H1 (cell line): ENCODE measurements around the gene FSCN2. TPM values are rescaled to one million over a fixed set of nuclear protein-coding genes. Genes with fewer than 3 reads are reported as not detected.

ENCODE experiments used
- CTCF ChIA-PET: fragments of 300-600 bp; sonication (Branson Sonifier 250); formaldehyde crosslinking; loops from one replicate; lab custom pipeline; 2021; ENCODE audit not compliant: partially characterized antibody; lab: Charles Lee
- POLR2A ChIA-PET: fragments of 300-600 bp; sonication (Branson Sonifier 250); formaldehyde crosslinking; loops from one replicate; lab custom pipeline; 2021; ENCODE audit warnings: inconsistent platforms; ENCODE audit not compliant: partially characterized antibody; lab: Charles Lee
- DNase-seq, 2 experiments: peaks; one replicate each; pipeline versions ENCODE4 v3.0.0 to v3.0.0-alpha.2; 2010 to 2022; ENCODE audit warnings: low spot score in 2 of 2, low read depth in 1 of 2, mixed read lengths in 1 of 2
- FAIRE-seq: peaks from 2 replicates; lab custom pipeline; 2011; peaks lifted over from hg19 to GRCh38; lab: Jason Lieb, UNC
- H2AFZ ChIP-seq: 2 replicates; pipeline ENCODE4 v1.8.1; 2012; ENCODE audit warnings: low read length, inconsistent platforms
- H2AK5ac ChIP-seq: 2 replicates; pipeline ENCODE4 v1.6.1; 2013; ENCODE audit warnings: low read depth, low read length
- H2BK120ac ChIP-seq: replicated peaks from 2 replicates; pipeline ENCODE3; 2013; ENCODE audit warnings: low read depth, low read length, inconsistent platforms
- H2BK12ac ChIP-seq: 2 replicates; pipeline ENCODE4 v1.6.1; 2013; ENCODE audit warnings: low read depth, low read length
- H2BK15ac ChIP-seq: 2 replicates; pipeline ENCODE4 v1.6.1; 2013; ENCODE audit warnings: low read length
- H2BK20ac ChIP-seq: 2 replicates; pipeline ENCODE4 v1.6.1; 2013; ENCODE audit warnings: low read length
- H2BK5ac ChIP-seq: 2 replicates; pipeline ENCODE4 v1.6.1; 2013; ENCODE audit warnings: low read depth, low read length
- H3K14ac ChIP-seq: 2 replicates; pipeline ENCODE4 v1.6.1; 2013; ENCODE audit warnings: inconsistent platforms; ENCODE audit not compliant: insufficient read length
- H3K18ac ChIP-seq: 2 replicates; pipeline ENCODE4 v1.6.1; 2013; ENCODE audit warnings: low read length; ENCODE audit errors: extremely low read depth
- H3K23ac ChIP-seq: 2 replicates; pipeline ENCODE4 v1.6.1; 2013; ENCODE audit warnings: inconsistent platforms; ENCODE audit not compliant: insufficient read length
- H3K23me2 ChIP-seq: 2 replicates; pipeline ENCODE4 v1.6.1; 2013; ENCODE audit warnings: low read depth, low read length
- H3K27ac ChIP-seq: 2 replicates; pipeline ENCODE4 v1.6.1; 2011; ENCODE audit warnings: low read depth, low read length, inconsistent platforms
- H3K27me3 ChIP-seq, 4 experiments: replicated peaks in 1 of 4; 1 replicate in 1 of 4; 2 replicates in 3 of 4; pipeline versions ENCODE4 v1.6.1 to v1.8.1; 2011 to 2013; ENCODE audit warnings: low read length in 3 of 4, mild to moderate bottlenecking in 3 of 4, inconsistent platforms in 2 of 4, mixed read lengths in 2 of 4, moderate library complexity in 1 of 4; ENCODE audit not compliant: control insufficient read depth in 3 of 4, insufficient read depth in 3 of 4; ENCODE audit errors: extremely low read depth in 1 of 4
- H3K36me3 ChIP-seq, 4 experiments: 2 replicates each; pipeline versions ENCODE4 v1.6.1 to v1.8.1; 2011 to 2013; ENCODE audit warnings: mild to moderate bottlenecking in 4 of 4, low read length in 3 of 4, moderate library complexity in 2 of 4, control low read depth in 1 of 4, inconsistent platforms in 1 of 4; ENCODE audit not compliant: insufficient read depth in 4 of 4, control insufficient read depth in 2 of 4
- H3K4ac ChIP-seq: replicated peaks from 2 replicates; pipeline ENCODE3; 2013; ENCODE audit warnings: low read length, low read depth, mixed read lengths, inconsistent platforms; ENCODE audit not compliant: insufficient read length
- H3K4me1 ChIP-seq, 4 experiments: replicated peaks in 1 of 4; 1 replicate in 1 of 4; 2 replicates in 3 of 4; pipeline versions ENCODE4 v1.6.1 to v1.8.1; 2011 to 2013; ENCODE audit warnings: low read length in 3 of 4, inconsistent platforms in 2 of 4, mixed read lengths in 1 of 4; ENCODE audit not compliant: insufficient read depth in 4 of 4, control insufficient read depth in 3 of 4
- H3K4me2 ChIP-seq, 2 experiments: 2 replicates each; pipeline versions ENCODE4 v1.6.1 to v1.8.1; 2011 to 2013; ENCODE audit warnings: low read depth in 2 of 2, low read length in 2 of 2, control low read depth in 1 of 2, inconsistent platforms in 1 of 2, mild to moderate bottlenecking in 1 of 2; ENCODE audit not compliant: insufficient read depth in 1 of 2
- H3K4me3 ChIP-seq, 4 experiments: fragments of 200-600, 300-600 bp in 1 of 4; sonication (generic), shearing (Covaris generic), sonication (Bioruptor Twin) in 1 of 4; 2 replicates each; pipeline versions ENCODE4 v1.5.1 to v1.8.1; 2011 to 2016; ENCODE audit warnings: low read length in 4 of 4, low read depth in 3 of 4, control low read depth in 2 of 4, inconsistent platforms in 2 of 4, mild to moderate bottlenecking in 2 of 4, mixed read lengths in 1 of 4, moderate library complexity in 1 of 4; ENCODE audit not compliant: insufficient read depth in 2 of 4; ENCODE audit errors: extremely low read depth in 1 of 4
- H3K56ac ChIP-seq: replicated peaks from 2 replicates; pipeline ENCODE3; 2013; ENCODE audit warnings: low read depth, mild to moderate bottlenecking, mixed read lengths, low read length, inconsistent platforms; ENCODE audit not compliant: insufficient read length
- H3K79me1 ChIP-seq: 2 replicates; pipeline ENCODE4 v1.6.1; 2013; ENCODE audit warnings: low read depth, low read length, control low read depth
- H3K79me2 ChIP-seq, 2 experiments: 2 replicates each; pipeline versions ENCODE4 v1.6.1 to v1.8.1; 2012 to 2013; ENCODE audit warnings: low read length in 2 of 2, mild to moderate bottlenecking in 2 of 2, inconsistent platforms in 1 of 2; ENCODE audit not compliant: insufficient read depth in 2 of 2, control insufficient read depth in 1 of 2
- H3K9ac ChIP-seq, 4 experiments: replicated peaks in 1 of 4; 1 replicate in 1 of 4; 2 replicates in 3 of 4; pipeline versions ENCODE4 v1.6.1 to v1.8.1; 2011 to 2013; ENCODE audit warnings: low read depth in 3 of 4, low read length in 3 of 4, control low read depth in 2 of 4, mild to moderate bottlenecking in 2 of 4, moderate library complexity in 2 of 4, inconsistent platforms in 1 of 4; ENCODE audit errors: extremely low read depth in 1 of 4
- H3K9me3 ChIP-seq, 2 experiments: 2 replicates each; pipeline versions ENCODE4 v1.6.1 to v1.8.1; 2012 to 2013; ENCODE audit warnings: mild to moderate bottlenecking in 2 of 2, moderate library complexity in 2 of 2, control low read depth in 1 of 2, inconsistent platforms in 1 of 2, low read depth in 1 of 2, low read length in 1 of 2, mixed read lengths in 1 of 2; ENCODE audit not compliant: insufficient read depth in 2 of 2
- H4K20me1 ChIP-seq, 2 experiments: replicated peaks in 1 of 2; 2 replicates each; pipeline versions ENCODE3 to v1.8.1; 2011 to 2013; ENCODE audit warnings: inconsistent platforms in 2 of 2, low read length in 2 of 2, mild to moderate bottlenecking in 1 of 2; ENCODE audit not compliant: insufficient read depth in 2 of 2, control insufficient read depth in 1 of 2
- H4K5ac ChIP-seq: 2 replicates; pipeline ENCODE4 v1.6.1; 2013; ENCODE audit warnings: low read length, low read depth, mixed read lengths, inconsistent platforms; ENCODE audit not compliant: insufficient read length
- H4K8ac ChIP-seq: 2 replicates; pipeline ENCODE4 v1.8.0; 2013; ENCODE audit warnings: mild to moderate bottlenecking, moderate library complexity, low read length, inconsistent platforms; ENCODE audit not compliant: insufficient read depth; ENCODE audit errors: extremely low read depth
- H4K91ac ChIP-seq: replicated peaks from 2 replicates; pipeline ENCODE3; 2013; ENCODE audit warnings: low read length, mixed read lengths, inconsistent platforms; ENCODE audit not compliant: insufficient read length
- CTCF ChIP-seq, 3 experiments: IDR thresholded peaks; 1 replicate in 2 of 3; 2 replicates in 1 of 3; pipeline versions ENCODE4 v1.5.1 to v1.6.1; 2011; ENCODE audit warnings: low read length in 3 of 3, mild to moderate bottlenecking in 3 of 3, inconsistent platforms in 2 of 3, low read depth in 1 of 3, moderate library complexity in 1 of 3; ENCODE audit not compliant: insufficient read depth in 1 of 3; ENCODE audit errors: control extremely low read depth in 1 of 3
- E2F6 ChIP-seq: IDR thresholded peaks from 2 replicates; pipeline ENCODE4 v1.6.1; 2012; ENCODE audit warnings: inconsistent platforms
- MAX ChIP-seq: IDR thresholded peaks from 2 replicates; pipeline ENCODE4 v1.6.1; 2012; ENCODE audit warnings: inconsistent platforms
- PHF8 ChIP-seq: fragments of 200-600 bp; sonication (generic); conservative IDR thresholded peaks from 2 replicates; pipeline ENCODE4 v1.7.1; 2012; ENCODE audit warnings: low read depth, mild to moderate bottlenecking, inconsistent platforms, low read length, moderate library complexity
- SAP30 ChIP-seq: fragments of 300-600 bp; sonication (generic); IDR thresholded peaks from 2 replicates; pipeline ENCODE4 v1.7.1; 2012; ENCODE audit warnings: low read length, moderate library complexity, mild to moderate bottlenecking, inconsistent platforms; ENCODE audit not compliant: insufficient read depth, insufficient replicate concordance
- SIN3A ChIP-seq, 2 experiments: IDR thresholded peaks in 1 of 2; conservative IDR thresholded peaks in 1 of 2; 2 replicates each; pipeline ENCODE4 v1.6.1; 2011 to 2012; ENCODE audit warnings: low read length in 2 of 2, improper control_type of control experiment in 1 of 2, low read depth in 1 of 2, mild to moderate bottlenecking in 1 of 2
- SP1 ChIP-seq: IDR thresholded peaks from 2 replicates; pipeline ENCODE4 v1.6.1; 2011; ENCODE audit warnings: low read depth, low read length
- USF2 ChIP-seq: IDR thresholded peaks from 2 replicates; pipeline ENCODE4 v1.6.1; 2011; ENCODE audit warnings: low read length, improper control_type of control experiment
- WGBS, 2 experiments: shearing (Covaris generic) in 1 of 2; methylation state at CpG; one replicate each; pipeline versions ENCODE4 v1.1.6 to v1.1.7; 2013 to 2015; ENCODE audit warnings: low lambda C conversion rate in 2 of 2, mixed read lengths in 2 of 2, inconsistent platforms in 1 of 2, low coverage in 1 of 2, missing lambda C conversion rate in 1 of 2; ENCODE audit not compliant: insufficient replicate concordance in 2 of 2, insufficient coverage in 1 of 2, insufficient read length in 1 of 2; ENCODE audit errors: extremely low coverage in 1 of 2, missing lambda C conversion rate in 1 of 2; 5-methylcytosine and 5-hydroxymethylcytosine counted together
- polyA plus RNA-seq, 7 experiments: library from polyadenylated mRNA; depleted of rRNA in 3 of 7; stranded (reverse) in 5 of 7; unstranded in 2 of 7; fragments of >200 nt in 5 of 7; fragments of 200-250 nt in 2 of 7; gene quantifications; 1 replicate in 5 of 7; 2 replicates in 1 of 7; 4 replicates in 1 of 7; pipeline versions ENCODE4 v1.2.1 to v1.2.3, GENCODE V29; 2011 to 2013; ENCODE audit warnings: missing spikeins in 2 of 7, mixed read lengths in 2 of 7
- total RNA-seq: library from RNA; stranded (reverse); fragmentation: NEBNext Ultra II Directional; extraction: Animal tissue kit (Norgen Biotek cat#: 25700); gene quantifications from 2 replicates; pipeline ENCODE4 v1.2.1, GENCODE V29; 2021

The FSCN2 gene
- total and polyA plus RNA-seq, 2 of the 8 experiments (the other 6 are each of a cell fraction or from before 2014, with no cell fraction given): 0.18 to 0.30 TPM

GRCh38 chr17:81547614-81547982, 19.4 kb downstream of the FSCN2 start:
- ChIA-PET POLR2A (interaction anchor here (1.0 to 1.2 kb wide), 3 partner anchors 8 to 19 kb away, joined by 3 read pairs; partner anchors contain the start of gene FSCN2), CTCF (interaction anchor here (0.5 to 1.2 kb wide), 2 partner anchors 25 to 255 kb away, joined by 3 to 5 read pairs; no protein-coding TSS in a partner anchor)
- H4K20me1 ChIP-seq: peaks cover 0 to 31% of the 10 kb centered on the region in 2 experiments
- H3K4me1 ChIP-seq: peaks cover 0 to 7% (median 0%) of the 10 kb centered on the region in 4 experiments; a peak in 3 of 7 replicates
- H3K4ac ChIP-seq: no peak overlapping the region
- H4K5ac ChIP-seq: no peak overlapping the region
- no peak overlapping the region for H3K56ac ChIP-seq
- FAIRE-seq (no peak), DNase-seq (no peak)
- H3K36me3 ChIP-seq: peaks cover 2 to 29% (median 27%) of the 10 kb centered on the region in 4 experiments; a peak in 7 of 8 replicates
- no peak overlapping the region for H3K23ac ChIP-seq
- H2BK20ac ChIP-seq: no peak overlapping the region
- H2BK12ac ChIP-seq: no peak overlapping the region
- peaks cover 4% of the 10 kb centered on the region; the same call in 1 of the 2 replicates for H3K23me2 ChIP-seq
- H3K9me3 ChIP-seq: no peaks in the 10 kb centered on the region
- 82% methylated on average over 14 of the region's 14 CpGs; no CpG with 5 or more reads in 1 of the 2 experiments for WGBS, 2 experiments
- no peak overlapping the region for H4K8ac ChIP-seq
- no peak overlapping the region for H2AK5ac ChIP-seq
- no peak overlapping the region for H3K27ac ChIP-seq
- no peak overlapping the region for H4K91ac ChIP-seq
- peaks cover 4% of the 10 kb centered on the region; the same call in 1 of the 2 replicates for H3K79me1 ChIP-seq
- H3K79me2 ChIP-seq: peaks cover 0 to 10% of the 10 kb centered on the region in 2 experiments; a peak in 1 of 4 replicates
- no peak overlapping the region for H2BK120ac ChIP-seq
- H3K4me3 ChIP-seq: no peak overlapping the region
- no peak overlapping the region for H3K4me2 ChIP-seq
- no peak overlapping the region for H3K18ac ChIP-seq
- no peak overlapping the region for H3K9ac ChIP-seq
- H2BK15ac ChIP-seq: no peak overlapping the region
- H2AFZ ChIP-seq: no peak overlapping the region
- H2BK5ac ChIP-seq: no peak overlapping the region
- no peak overlapping the region for H3K14ac ChIP-seq
- H3K27me3 ChIP-seq: no peaks in the 10 kb centered on the region
- TF ChIP-seq PHF8: no peak
- TF ChIP-seq MAX: no peak
- TF ChIP-seq E2F6: no peak
- TF ChIP-seq SIN3A (conservative IDR thresholded peaks at IDR 0.05 in 1 of 2, IDR thresholded peaks at IDR 0.05 in 1 of 2; ENCODE audit: low read depth in 1 of 2, low read length in 2 of 2): no peak
- TF ChIP-seq SP1: no peak
- TF ChIP-seq SAP30: no peak
- no peak for TF ChIP-seq USF2
- no peak for TF ChIP-seq CTCF (IDR thresholded peaks at IDR 0.05; ENCODE audit: control extremely low read depth in 1 of 3, insufficient read depth in 1 of 3, low read depth in 1 of 3, low read length in 3 of 3)
